GM23338 (cell line): ENCODE measurements around the gene OBP2A. TPM values are rescaled to one million over a fixed set of nuclear protein-coding genes. Genes with fewer than 3 reads are reported as not detected.

Experiments used
- ATAC-seq: fragments of 200-7000 bp; cut with Tn5 transposase; 3 replicates; pipeline ENCODE4 v1.9.1; 2020
- DNase-seq: peaks from one replicate; pipeline ENCODE4 v3.0.0-alpha.2; 2015; ENCODE audit warnings: low spot score
- H2AFZ ChIP-seq: fragments of 200-600 bp; sonication (generic); 2 replicates; pipeline ENCODE4 v1.8.0; 2016; ENCODE audit warnings: antibody characterized with exemption, mild to moderate bottlenecking, moderate library complexity
- H3F3A ChIP-seq: fragments of 200-600 bp; sonication (generic); replicated peaks from 2 replicates; pipeline ENCODE4 v1.8.0; 2017; ENCODE audit warnings: antibody characterized with exemption, mixed run types, low read depth
- H3K27ac ChIP-seq: fragments of 200-600 bp; sonication (generic); 2 replicates; pipeline ENCODE4 v1.6.1; 2016; ENCODE audit warnings: low read depth
- H3K27me3 ChIP-seq: fragments of 200-600 bp; sonication (generic); 2 replicates; pipeline ENCODE4 v1.8.0; 2016; ENCODE audit warnings: mild to moderate bottlenecking, mixed run types, moderate library complexity; ENCODE audit not compliant: insufficient read depth
- H3K36me3 ChIP-seq: fragments of 200-600 bp; sonication (generic); 2 replicates; pipeline ENCODE4 v1.8.0; 2016; ENCODE audit warnings: mild to moderate bottlenecking; ENCODE audit not compliant: insufficient read depth
- H3K4me1 ChIP-seq: fragments of 200-600 bp; sonication (generic); 2 replicates; pipeline ENCODE4 v1.8.0; 2016; ENCODE audit warnings: mild to moderate bottlenecking, moderate library complexity; ENCODE audit not compliant: insufficient read depth
- H3K4me2 ChIP-seq: fragments of 200-600 bp; sonication (generic); 2 replicates; pipeline ENCODE4 v1.7.1; 2017; ENCODE audit warnings: mixed run types
- H3K4me3 ChIP-seq: fragments of 200-600 bp; sonication (generic); 2 replicates; pipeline ENCODE4 v1.6.1; 2016; ENCODE audit warnings: mixed run types
- H3K79me2 ChIP-seq: fragments of 200-600 bp; sonication (generic); replicated peaks from 2 replicates; pipeline ENCODE4 v1.8.0; 2017; ENCODE audit warnings: mild to moderate bottlenecking; ENCODE audit not compliant: insufficient read depth
- H3K9me2 ChIP-seq: fragments of 200-600 bp; sonication (generic); 2 replicates; pipeline ENCODE4 v1.8.0; 2017; ENCODE audit not compliant: insufficient read depth
- H4K20me1 ChIP-seq: fragments of 200-600 bp; sonication (generic); replicated peaks from 2 replicates; pipeline ENCODE4 v1.8.0; 2017; ENCODE audit warnings: mild to moderate bottlenecking; ENCODE audit not compliant: insufficient read depth
- H3K27ac Mint-ChIP-seq: 2 replicates; pipeline ENCODE4 v1.8.0; 2020; ENCODE audit warnings: inconsistent platforms, mild to moderate bottlenecking, moderate library complexity, mixed read lengths
- H3K27me3 Mint-ChIP-seq: 3 replicates; pipeline ENCODE4 v1.8.0; 2022; ENCODE audit warnings: low read depth, mild to moderate bottlenecking, moderate library complexity, mixed read lengths, inconsistent platforms; ENCODE audit not compliant: insufficient read depth, poor library complexity
- H3K36me3 Mint-ChIP-seq: 3 replicates; pipeline ENCODE4 v1.8.0; 2021; ENCODE audit warnings: low read depth, mild to moderate bottlenecking, inconsistent platforms, moderate library complexity, mixed read lengths
- H3K4me1 Mint-ChIP-seq: 3 replicates; pipeline ENCODE4 v1.8.0; 2020; ENCODE audit warnings: mild to moderate bottlenecking, inconsistent platforms, mixed read lengths
- H3K4me3 Mint-ChIP-seq: 3 replicates; pipeline ENCODE4 v1.8.0; 2021; ENCODE audit warnings: moderate library complexity, mild to moderate bottlenecking, inconsistent platforms, mixed read lengths
- H3K9me3 Mint-ChIP-seq: 3 replicates; pipeline ENCODE4 v1.8.0; 2020; ENCODE audit warnings: moderate library complexity, mild to moderate bottlenecking, inconsistent platforms, mixed read lengths
- ETS1 ChIP-seq: IDR thresholded peaks from 2 replicates; pipeline ENCODE4 v1.6.1; 2016; ENCODE audit warnings: antibody characterized with exemption
- EZH2phosphoT487 ChIP-seq: fragments of 200-600 bp; sonication (generic); IDR thresholded peaks from one replicate; pipeline ENCODE4 v1.8.1; 2018; ENCODE audit warnings: antibody characterized with exemption; ENCODE audit not compliant: unreplicated experiment
- NANOG ChIP-seq: IDR thresholded peaks from 2 replicates; pipeline ENCODE4 v1.6.1; 2016; ENCODE audit warnings: antibody characterized with exemption, borderline replicate concordance
- POLR2AphosphoS5 ChIP-seq: IDR thresholded peaks from 2 replicates; pipeline ENCODE4 v1.6.1; 2016; ENCODE audit warnings: antibody characterized with exemption, low read depth
- ZNF331 ChIP-seq: fragments of 250-450 bp; sonication (Bioruptor Pico); IDR thresholded peaks from 2 replicates; pipeline ENCODE4 v1.5.0; 2020; ENCODE audit warnings: low read depth, mild to moderate bottlenecking, moderate library complexity
- polyA plus RNA-seq: library from polyadenylated mRNA; unstranded; fragments of >200 nt; fragmentation: Nextera tagmentation; extraction: Ambion mirVana; gene quantifications from 2 replicates; pipeline ENCODE4 v1.2.1, GENCODE V29; 2016
- total RNA-seq: library from RNA; depleted of rRNA; stranded (reverse); fragments of >200 nt; shearing (Covaris generic); gene quantifications from 2 replicates; pipeline ENCODE4 v1.2.3, GENCODE V29; 2014
- TF ChIP-seq, protein P1 (sequence below), 2 experiments: fragments of 200-600 bp in 1 of 2; sonication (generic) in 1 of 2; conservative IDR thresholded peaks; 2 replicates each; pipeline versions ENCODE4 v1.5.1 to v1.6.1; 2016 to 2017; ENCODE audit warnings: antibody characterized with exemption in 2 of 2, low read depth in 2 of 2, mild to moderate bottlenecking in 2 of 2, moderate library complexity in 1 of 2
- TF ChIP-seq, protein P2 (sequence below): IDR thresholded peaks from one replicate; pipeline ENCODE4 v1.6.1; 2018; ENCODE audit warnings: antibody characterized with exemption; ENCODE audit not compliant: unreplicated experiment

Gene OBP2A
- total and polyA plus RNA-seq, 2 experiments from 2014 or later, result not detected

GRCh38 chr9:135522931-135523330, 23.0 kb upstream of the OBP2A start:
- no peak overlapping the region for H3K27ac Mint-ChIP-seq
- Histone ChIP-seq H4K20me1 (no peaks in the 10 kb centered on the region), H3K4me2 (no peak overlapping the region), H3K79me2 (no peaks in the 10 kb centered on the region), H3K27ac (no peak overlapping the region), H3K9me2 (no peaks in the 10 kb centered on the region), H2AFZ (no peak overlapping the region), H3K4me1 (no peaks in the 10 kb centered on the region; the same call in 1 of the 2 replicates), H3K27me3 (no peaks in the 10 kb centered on the region), H3K4me3 (no peak overlapping the region), H3K36me3 (no peaks in the 10 kb centered on the region), H3F3A (no peaks in the 10 kb centered on the region)
- peak; percentile 44 for ATAC-seq
- peaks cover 10% of the 10 kb centered on the region; the same call in 2 of the 3 replicates for H3K4me1 Mint-ChIP-seq
- H3K27me3 Mint-ChIP-seq, result peaks cover 4% of the 10 kb centered on the region
- no peak overlapping the region for H3K4me3 Mint-ChIP-seq
- TF ChIP-seq, protein P1, sequence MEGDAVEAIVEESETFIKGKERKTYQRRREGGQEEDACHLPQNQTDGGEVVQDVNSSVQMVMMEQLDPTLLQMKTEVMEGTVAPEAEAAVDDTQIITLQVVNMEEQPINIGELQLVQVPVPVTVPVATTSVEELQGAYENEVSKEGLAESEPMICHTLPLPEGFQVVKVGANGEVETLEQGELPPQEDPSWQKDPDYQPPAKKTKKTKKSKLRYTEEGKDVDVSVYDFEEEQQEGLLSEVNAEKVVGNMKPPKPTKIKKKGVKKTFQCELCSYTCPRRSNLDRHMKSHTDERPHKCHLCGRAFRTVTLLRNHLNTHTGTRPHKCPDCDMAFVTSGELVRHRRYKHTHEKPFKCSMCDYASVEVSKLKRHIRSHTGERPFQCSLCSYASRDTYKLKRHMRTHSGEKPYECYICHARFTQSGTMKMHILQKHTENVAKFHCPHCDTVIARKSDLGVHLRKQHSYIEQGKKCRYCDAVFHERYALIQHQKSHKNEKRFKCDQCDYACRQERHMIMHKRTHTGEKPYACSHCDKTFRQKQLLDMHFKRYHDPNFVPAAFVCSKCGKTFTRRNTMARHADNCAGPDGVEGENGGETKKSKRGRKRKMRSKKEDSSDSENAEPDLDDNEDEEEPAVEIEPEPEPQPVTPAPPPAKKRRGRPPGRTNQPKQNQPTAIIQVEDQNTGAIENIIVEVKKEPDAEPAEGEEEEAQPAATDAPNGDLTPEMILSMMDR (conservative IDR thresholded peaks at IDR 0.05; ENCODE audit: low read depth in 2 of 2), result 0 out of 4 replicates have a peak, but pooled peaks of 1 of the 2 experiments have one; percentile 8
- no peak for TF ChIP-seq EZH2phosphoT487
- H3K9me3 Mint-ChIP-seq, result no peaks in the 10 kb centered on the region
- peak; percentile 61 for DNase-seq
- H3K36me3 Mint-ChIP-seq, result no peaks in the 10 kb centered on the region

DNA sequence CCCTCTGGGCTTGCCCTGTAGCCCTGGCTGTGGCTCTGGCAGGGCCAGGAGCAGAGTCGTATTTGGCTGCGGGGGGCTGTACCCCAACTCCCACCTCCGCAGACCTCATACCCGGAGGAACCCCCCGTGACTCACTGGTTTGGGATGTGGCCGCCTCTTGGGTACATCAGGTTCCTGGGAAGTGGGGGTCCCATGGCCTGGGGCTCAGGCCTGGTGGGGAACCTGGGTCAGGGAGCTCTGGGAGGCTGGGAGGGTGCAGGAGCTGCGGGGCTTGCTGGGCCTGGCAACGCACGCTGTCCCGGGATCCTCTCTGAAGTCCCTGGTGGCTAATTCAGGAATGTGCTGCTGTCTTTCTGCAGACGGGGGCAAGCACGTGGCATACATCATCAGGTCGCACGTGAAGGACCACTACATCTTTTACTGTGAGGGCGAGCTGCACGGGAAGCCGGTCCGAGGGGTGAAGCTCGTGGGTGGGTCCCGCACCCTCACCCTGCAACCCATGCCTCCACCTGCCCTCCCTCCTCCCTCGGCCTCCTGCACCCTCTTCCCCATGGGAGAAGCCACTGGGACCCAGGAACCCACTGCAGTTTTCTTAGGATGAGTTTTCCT, 22.3 kb upstream of the OBP2A start:
- peak; percentile 46 for ATAC-seq
- Histone ChIP-seq H3K27me3 (no peaks in the 10 kb centered on the region), H3K4me2 (no peak overlapping the region), H3K27ac (no peak overlapping the region), H2AFZ (no peak overlapping the region), H3K4me3 (no peak overlapping the region), H3K9me2 (no peaks in the 10 kb centered on the region), H3K79me2 (no peaks in the 10 kb centered on the region), H4K20me1 (no peaks in the 10 kb centered on the region), H3F3A (no peaks in the 10 kb centered on the region), H3K36me3 (no peaks in the 10 kb centered on the region), H3K4me1 (no peaks in the 10 kb centered on the region; the same call in 1 of the 2 replicates)
- Mint-ChIP-seq H3K4me1 (peaks cover 10% of the 10 kb centered on the region; the same call in 2 of the 3 replicates), H3K27ac (no peak overlapping the region), H3K36me3 (no peaks in the 10 kb centered on the region), H3K27me3 (peaks cover 4% of the 10 kb centered on the region), H3K4me3 (no peak overlapping the region), H3K9me3 (no peaks in the 10 kb centered on the region)
- TF ChIP-seq POLR2AphosphoS5 (no peak), NANOG (no peak), ZNF331 (CRISPR knock-in tag) (no peak), ETS1 (no peak)
- TF ChIP-seq, protein P2, sequence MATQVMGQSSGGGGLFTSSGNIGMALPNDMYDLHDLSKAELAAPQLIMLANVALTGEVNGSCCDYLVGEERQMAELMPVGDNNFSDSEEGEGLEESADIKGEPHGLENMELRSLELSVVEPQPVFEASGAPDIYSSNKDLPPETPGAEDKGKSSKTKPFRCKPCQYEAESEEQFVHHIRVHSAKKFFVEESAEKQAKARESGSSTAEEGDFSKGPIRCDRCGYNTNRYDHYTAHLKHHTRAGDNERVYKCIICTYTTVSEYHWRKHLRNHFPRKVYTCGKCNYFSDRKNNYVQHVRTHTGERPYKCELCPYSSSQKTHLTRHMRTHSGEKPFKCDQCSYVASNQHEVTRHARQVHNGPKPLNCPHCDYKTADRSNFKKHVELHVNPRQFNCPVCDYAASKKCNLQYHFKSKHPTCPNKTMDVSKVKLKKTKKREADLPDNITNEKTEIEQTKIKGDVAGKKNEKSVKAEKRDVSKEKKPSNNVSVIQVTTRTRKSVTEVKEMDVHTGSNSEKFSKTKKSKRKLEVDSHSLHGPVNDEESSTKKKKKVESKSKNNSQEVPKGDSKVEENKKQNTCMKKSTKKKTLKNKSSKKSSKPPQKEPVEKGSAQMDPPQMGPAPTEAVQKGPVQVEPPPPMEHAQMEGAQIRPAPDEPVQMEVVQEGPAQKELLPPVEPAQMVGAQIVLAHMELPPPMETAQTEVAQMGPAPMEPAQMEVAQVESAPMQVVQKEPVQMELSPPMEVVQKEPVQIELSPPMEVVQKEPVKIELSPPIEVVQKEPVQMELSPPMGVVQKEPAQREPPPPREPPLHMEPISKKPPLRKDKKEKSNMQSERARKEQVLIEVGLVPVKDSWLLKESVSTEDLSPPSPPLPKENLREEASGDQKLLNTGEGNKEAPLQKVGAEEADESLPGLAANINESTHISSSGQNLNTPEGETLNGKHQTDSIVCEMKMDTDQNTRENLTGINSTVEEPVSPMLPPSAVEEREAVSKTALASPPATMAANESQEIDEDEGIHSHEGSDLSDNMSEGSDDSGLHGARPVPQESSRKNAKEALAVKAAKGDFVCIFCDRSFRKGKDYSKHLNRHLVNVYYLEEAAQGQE, result no peak
- DNase-seq, result peak; percentile 35
